ENCODE measurements around the gene KCNAB2. TPM values are rescaled to one million over a fixed set of nuclear protein-coding genes. Genes with fewer than 3 reads are reported as not detected.

The KCNAB2 gene
- total RNA-seq, 1 donor from 2014 or later, result 2.2 TPM

DNA sequence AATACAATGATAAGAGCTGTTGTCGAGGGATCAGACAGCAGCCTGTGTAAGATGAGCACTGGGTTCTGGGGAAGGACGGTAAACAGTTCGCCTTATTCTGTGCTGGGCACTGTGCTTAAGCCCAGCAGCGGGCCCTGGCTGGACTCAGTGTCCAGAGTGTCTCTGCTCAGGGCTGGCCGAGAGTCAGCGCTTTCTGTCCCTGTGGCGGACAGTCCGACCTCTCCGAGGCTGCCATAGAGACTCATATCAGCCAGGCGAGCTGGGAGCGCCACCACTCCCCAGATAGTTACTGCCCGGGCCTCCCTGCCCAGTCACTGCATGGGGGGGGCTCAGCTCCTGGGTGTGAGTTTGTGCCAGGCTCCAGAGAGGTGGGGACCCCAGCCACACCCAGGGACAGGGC lies 38.8 kb upstream of the KCNAB2 start:
- Mint-ChIP-seq H3K36me3 (no peaks in the 10 kb centered on the region), H3K4me1 (peaks cover 48% of the 10 kb centered on the region), H3K4me3 (peak overlapping the region; percentile 41), H3K27ac (peak overlapping the region; percentile 94), H3K27me3 (ENCODE audit: insufficient read depth, low read depth) (peaks cover 10% of the 10 kb centered on the region), H3K9me3 (no peaks in the 10 kb centered on the region)
- Histone ChIP-seq H3K27ac (no peak overlapping the region), H3K4me1 (peaks cover 36% of the 10 kb centered on the region), H2AFZ (replicated peaks) (no peak overlapping the region), H3K4me2 (peak overlapping the region; percentile 22), H3K27me3 (no peaks in the 10 kb centered on the region), H3K79me2 (ENCODE audit: low read depth) (no peaks in the 10 kb centered on the region), H3F3A (ENCODE audit: low read depth) (peaks cover 24% of the 10 kb centered on the region), H3K4me3 (no peak overlapping the region), H3K9ac (no peak overlapping the region), H3K9me3 (ENCODE audit: low read depth) (no peaks in the 10 kb centered on the region), H4K20me1 (ENCODE audit: low read depth) (no peaks in the 10 kb centered on the region), H3K36me3 (no peaks in the 10 kb centered on the region)
- TF ChIP-seq, protein P1, sequence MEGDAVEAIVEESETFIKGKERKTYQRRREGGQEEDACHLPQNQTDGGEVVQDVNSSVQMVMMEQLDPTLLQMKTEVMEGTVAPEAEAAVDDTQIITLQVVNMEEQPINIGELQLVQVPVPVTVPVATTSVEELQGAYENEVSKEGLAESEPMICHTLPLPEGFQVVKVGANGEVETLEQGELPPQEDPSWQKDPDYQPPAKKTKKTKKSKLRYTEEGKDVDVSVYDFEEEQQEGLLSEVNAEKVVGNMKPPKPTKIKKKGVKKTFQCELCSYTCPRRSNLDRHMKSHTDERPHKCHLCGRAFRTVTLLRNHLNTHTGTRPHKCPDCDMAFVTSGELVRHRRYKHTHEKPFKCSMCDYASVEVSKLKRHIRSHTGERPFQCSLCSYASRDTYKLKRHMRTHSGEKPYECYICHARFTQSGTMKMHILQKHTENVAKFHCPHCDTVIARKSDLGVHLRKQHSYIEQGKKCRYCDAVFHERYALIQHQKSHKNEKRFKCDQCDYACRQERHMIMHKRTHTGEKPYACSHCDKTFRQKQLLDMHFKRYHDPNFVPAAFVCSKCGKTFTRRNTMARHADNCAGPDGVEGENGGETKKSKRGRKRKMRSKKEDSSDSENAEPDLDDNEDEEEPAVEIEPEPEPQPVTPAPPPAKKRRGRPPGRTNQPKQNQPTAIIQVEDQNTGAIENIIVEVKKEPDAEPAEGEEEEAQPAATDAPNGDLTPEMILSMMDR (IDR thresholded peaks at IDR 0.05), result no peak
- TF ChIP-seq EZH2 (IDR thresholded peaks at IDR 0.05), result no peak
- no peak for TF ChIP-seq EZH2phosphoT487 (IDR thresholded peaks at IDR 0.05)
- DNase-seq (ENCODE audit: low spot score), result no peak

DNA sequence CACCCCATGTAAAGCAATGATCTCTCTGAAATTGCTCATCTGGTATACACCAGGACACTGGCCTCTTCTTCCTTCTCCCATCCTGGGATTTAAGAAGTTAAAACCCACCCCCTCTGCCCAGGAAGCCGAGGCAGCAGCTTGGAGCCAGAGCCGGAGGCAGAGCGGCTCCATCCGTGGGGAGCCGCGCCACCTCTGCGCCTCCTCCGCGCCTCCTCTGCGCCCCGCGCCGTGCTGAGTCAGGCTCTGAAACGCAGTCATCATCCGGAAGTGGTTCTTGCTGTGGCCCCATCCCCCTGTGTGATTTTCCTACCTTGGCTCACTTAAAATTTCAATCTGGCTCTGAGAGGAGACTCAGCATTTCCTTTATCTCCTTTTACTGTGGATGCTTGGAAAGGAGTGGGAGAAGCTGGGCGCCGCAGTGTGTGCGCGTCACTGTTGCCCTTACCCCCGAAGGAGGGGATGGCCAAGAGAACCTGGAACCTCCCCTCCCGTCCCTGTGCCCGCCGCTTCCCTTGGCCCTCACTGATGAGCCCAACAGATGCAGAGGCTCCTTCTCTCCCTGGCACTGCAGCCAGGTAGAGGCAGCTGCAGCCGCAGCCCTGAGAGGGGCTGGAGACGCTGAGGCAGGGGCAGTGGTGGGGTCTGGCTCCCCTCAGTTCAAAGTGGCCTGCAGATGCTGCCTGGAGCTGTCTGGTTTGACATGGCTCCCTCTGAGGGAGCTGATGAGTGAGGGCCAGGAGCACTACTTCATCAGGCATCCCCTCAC lies 38.2 kb upstream of the KCNAB2 start:
- no peaks in the 10 kb centered on the region for H3K9me3 ChIP-seq (ENCODE audit: low read depth)
- H2AFZ ChIP-seq (replicated peaks), result no peak overlapping the region

DNA sequence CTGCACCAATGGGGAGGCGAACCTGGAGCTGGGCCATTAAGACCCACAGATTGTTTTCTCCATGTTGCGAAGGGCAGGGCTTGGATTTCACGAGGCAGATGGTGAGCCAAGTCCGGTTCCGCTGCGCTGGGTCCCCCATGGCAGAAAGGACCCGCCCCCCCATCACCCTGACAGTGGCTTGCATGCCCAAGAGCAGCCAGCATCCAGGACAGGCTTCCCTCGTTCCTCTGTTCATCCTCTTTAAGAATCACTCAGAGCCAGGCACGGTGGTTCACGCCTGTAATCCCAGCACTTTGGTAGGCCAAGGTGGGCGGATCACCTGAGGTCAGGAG lies 37.6 kb upstream of the KCNAB2 start:
- H3K4me1 Mint-ChIP-seq, result peaks cover 39% of the 10 kb centered on the region
- H3K36me3 Mint-ChIP-seq, result no peaks in the 10 kb centered on the region
- TF ChIP-seq, protein P1 (IDR thresholded peaks at IDR 0.05), result no peak
- TF ChIP-seq EZH2 (IDR thresholded peaks at IDR 0.05) (no peak), EZH2phosphoT487 (IDR thresholded peaks at IDR 0.05) (no peak)
- no peak overlapping the region for H3K9ac ChIP-seq
- no peak overlapping the region for H2AFZ ChIP-seq (replicated peaks)
- no peaks in the 10 kb centered on the region for H3K9me3 Mint-ChIP-seq
- no peaks in the 10 kb centered on the region for H3K36me3 ChIP-seq
- H3K27me3 ChIP-seq, result no peaks in the 10 kb centered on the region
- H4K20me1 ChIP-seq (ENCODE audit: low read depth), result no peaks in the 10 kb centered on the region
- H3K4me2 ChIP-seq, result no peak overlapping the region
- no peak overlapping the region for H3K4me3 Mint-ChIP-seq
- H3K27ac ChIP-seq, result no peak overlapping the region
- H3K27me3 Mint-ChIP-seq (ENCODE audit: insufficient read depth, low read depth), result peaks cover 7% of the 10 kb centered on the region
- H3K4me3 ChIP-seq, result no peak overlapping the region
- H3K79me2 ChIP-seq (ENCODE audit: low read depth), result no peaks in the 10 kb centered on the region
- peaks cover 26% of the 10 kb centered on the region for H3K4me1 ChIP-seq
- H3K27ac Mint-ChIP-seq, result no peak overlapping the region
- DNase-seq (ENCODE audit: low spot score), result no peak
- no peaks in the 10 kb centered on the region for H3K9me3 ChIP-seq (ENCODE audit: low read depth)
- peaks cover 17% of the 10 kb centered on the region for H3F3A ChIP-seq (ENCODE audit: low read depth)

More for the DNA sequence above, 38.2 kb upstream of the KCNAB2 start:
- Histone ChIP-seq H3K79me2 (ENCODE audit: low read depth) (no peaks in the 10 kb centered on the region), H3K4me1 (peaks cover 31% of the 10 kb centered on the region), H3K36me3 (no peaks in the 10 kb centered on the region), H4K20me1 (ENCODE audit: low read depth) (no peaks in the 10 kb centered on the region), H3K9ac (no peak overlapping the region), H3F3A (ENCODE audit: low read depth) (peaks cover 21% of the 10 kb centered on the region), H3K27ac (no peak overlapping the region), H3K27me3 (no peaks in the 10 kb centered on the region), H3K4me3 (no peak overlapping the region), H3K4me2 (peak overlapping the region; percentile 22)
- no peak for DNase-seq (ENCODE audit: low spot score)
- Mint-ChIP-seq H3K27ac (no peak overlapping the region), H3K9me3 (no peaks in the 10 kb centered on the region), H3K36me3 (no peaks in the 10 kb centered on the region), H3K4me1 (peaks cover 42% of the 10 kb centered on the region), H3K27me3 (ENCODE audit: insufficient read depth, low read depth) (peaks cover 10% of the 10 kb centered on the region), H3K4me3 (no peak overlapping the region)
- TF ChIP-seq EZH2phosphoT487 (IDR thresholded peaks at IDR 0.05), result no peak
- TF ChIP-seq EZH2 (IDR thresholded peaks at IDR 0.05), result no peak
- TF ChIP-seq, protein P1 (IDR thresholded peaks at IDR 0.05), result no peak
